ENCODE data around the gene VWA5B2. TPM values are rescaled to one million over a fixed set of nuclear protein-coding genes. Genes with fewer than 3 reads are reported as not detected.

Gene VWA5B2
- total RNA-seq, 1 donor from 2014 or later, result not detected

DNA sequence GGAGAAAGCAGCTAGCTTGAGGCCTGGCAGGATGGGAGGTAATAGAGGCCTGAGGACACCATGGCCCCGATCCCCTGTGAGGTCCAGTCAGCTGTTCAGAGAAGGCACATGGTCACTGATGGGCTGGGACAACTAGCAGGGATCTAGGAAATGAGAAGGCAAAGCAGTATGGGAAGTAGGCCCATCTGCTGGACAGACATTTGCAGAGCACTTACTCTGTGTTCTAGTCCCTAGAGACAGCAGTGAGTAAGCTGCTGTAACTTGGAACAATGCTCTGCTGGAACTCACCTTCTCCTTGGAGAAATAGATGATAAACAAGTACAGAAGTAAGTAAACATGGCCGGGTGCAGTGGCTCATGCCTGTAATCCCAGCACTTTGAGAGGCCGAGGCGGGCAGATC lies 53.6 kb downstream of the VWA5B2 start:
- H3K36me3 ChIP-seq (ENCODE audit: control insufficient read depth, insufficient read depth, low read length), result no peaks in the 10 kb centered on the region
- H3K4me3 ChIP-seq (ENCODE audit: low read depth, low read length), result no peak overlapping the region
- TF ChIP-seq, protein P1, sequence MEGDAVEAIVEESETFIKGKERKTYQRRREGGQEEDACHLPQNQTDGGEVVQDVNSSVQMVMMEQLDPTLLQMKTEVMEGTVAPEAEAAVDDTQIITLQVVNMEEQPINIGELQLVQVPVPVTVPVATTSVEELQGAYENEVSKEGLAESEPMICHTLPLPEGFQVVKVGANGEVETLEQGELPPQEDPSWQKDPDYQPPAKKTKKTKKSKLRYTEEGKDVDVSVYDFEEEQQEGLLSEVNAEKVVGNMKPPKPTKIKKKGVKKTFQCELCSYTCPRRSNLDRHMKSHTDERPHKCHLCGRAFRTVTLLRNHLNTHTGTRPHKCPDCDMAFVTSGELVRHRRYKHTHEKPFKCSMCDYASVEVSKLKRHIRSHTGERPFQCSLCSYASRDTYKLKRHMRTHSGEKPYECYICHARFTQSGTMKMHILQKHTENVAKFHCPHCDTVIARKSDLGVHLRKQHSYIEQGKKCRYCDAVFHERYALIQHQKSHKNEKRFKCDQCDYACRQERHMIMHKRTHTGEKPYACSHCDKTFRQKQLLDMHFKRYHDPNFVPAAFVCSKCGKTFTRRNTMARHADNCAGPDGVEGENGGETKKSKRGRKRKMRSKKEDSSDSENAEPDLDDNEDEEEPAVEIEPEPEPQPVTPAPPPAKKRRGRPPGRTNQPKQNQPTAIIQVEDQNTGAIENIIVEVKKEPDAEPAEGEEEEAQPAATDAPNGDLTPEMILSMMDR (IDR thresholded peaks at IDR 0.05; ENCODE audit: insufficient read depth, low read length, poor library complexity, severe bottlenecking), result no peak
- no peak for DNase-seq (ENCODE audit: low read depth)
- peaks cover 9% of the 10 kb centered on the region for H3K27me3 ChIP-seq (ENCODE audit: control insufficient read depth, insufficient read depth, low read length)

DNA sequence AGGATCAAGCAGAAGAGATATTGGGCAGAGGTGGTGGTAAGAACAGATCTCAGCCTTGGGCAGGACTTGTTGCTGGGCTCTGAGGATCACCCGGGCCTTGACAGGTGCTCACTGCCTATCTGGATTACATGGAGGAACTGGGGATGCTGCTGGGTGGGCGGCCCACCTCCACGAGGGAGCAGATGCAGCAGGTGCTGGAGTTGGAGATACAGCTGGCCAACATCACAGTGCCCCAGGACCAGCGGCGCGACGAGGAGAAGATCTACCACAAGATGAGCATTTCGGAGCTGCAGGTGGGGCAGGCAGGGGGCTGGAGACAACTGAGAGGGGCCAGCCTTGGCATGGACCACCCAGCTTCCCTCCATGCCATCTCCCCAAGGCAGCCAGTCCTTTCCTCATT lies 54.3 kb downstream of the VWA5B2 start:
- DNase-seq (ENCODE audit: low read depth), result no peak
- no peak overlapping the region for H3K4me3 ChIP-seq (ENCODE audit: low read depth, low read length)
- H3K36me3 ChIP-seq (ENCODE audit: control insufficient read depth, insufficient read depth, low read length), result no peaks in the 10 kb centered on the region
- TF ChIP-seq, protein P1 (IDR thresholded peaks at IDR 0.05; ENCODE audit: insufficient read depth, low read length, poor library complexity, severe bottlenecking), result no peak
- H3K27me3 ChIP-seq (ENCODE audit: control insufficient read depth, insufficient read depth, low read length), result peaks cover 6% of the 10 kb centered on the region

DNA sequence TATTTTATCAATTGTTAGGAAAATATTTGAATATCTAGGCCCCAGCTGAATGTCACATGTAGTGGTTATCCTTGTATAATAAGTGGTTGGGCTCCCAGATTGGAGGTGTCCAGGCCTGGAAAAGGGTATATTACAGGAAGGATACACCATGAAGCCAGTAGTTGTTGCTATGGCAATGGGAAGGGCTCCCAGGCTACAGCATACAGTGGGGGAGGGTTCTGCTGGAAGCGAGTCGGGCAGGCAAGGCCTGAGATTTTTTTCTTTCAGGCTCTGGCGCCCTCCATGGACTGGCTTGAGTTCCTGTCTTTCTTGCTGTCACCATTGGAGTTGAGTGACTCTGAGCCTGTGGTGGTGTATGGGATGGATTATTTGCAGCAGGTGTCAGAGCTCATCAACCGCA lies 55.3 kb downstream of the VWA5B2 start:
- peaks cover 9% of the 10 kb centered on the region for H3K27me3 ChIP-seq (ENCODE audit: control insufficient read depth, insufficient read depth, low read length)
- H3K4me3 ChIP-seq (ENCODE audit: low read depth, low read length), result no peak overlapping the region
- no peak for DNase-seq (ENCODE audit: low read depth)
- no peaks in the 10 kb centered on the region for H3K36me3 ChIP-seq (ENCODE audit: control insufficient read depth, insufficient read depth, low read length)
- TF ChIP-seq, protein P1 (IDR thresholded peaks at IDR 0.05; ENCODE audit: insufficient read depth, low read length, poor library complexity, severe bottlenecking), result peak; percentile 58

DNA sequence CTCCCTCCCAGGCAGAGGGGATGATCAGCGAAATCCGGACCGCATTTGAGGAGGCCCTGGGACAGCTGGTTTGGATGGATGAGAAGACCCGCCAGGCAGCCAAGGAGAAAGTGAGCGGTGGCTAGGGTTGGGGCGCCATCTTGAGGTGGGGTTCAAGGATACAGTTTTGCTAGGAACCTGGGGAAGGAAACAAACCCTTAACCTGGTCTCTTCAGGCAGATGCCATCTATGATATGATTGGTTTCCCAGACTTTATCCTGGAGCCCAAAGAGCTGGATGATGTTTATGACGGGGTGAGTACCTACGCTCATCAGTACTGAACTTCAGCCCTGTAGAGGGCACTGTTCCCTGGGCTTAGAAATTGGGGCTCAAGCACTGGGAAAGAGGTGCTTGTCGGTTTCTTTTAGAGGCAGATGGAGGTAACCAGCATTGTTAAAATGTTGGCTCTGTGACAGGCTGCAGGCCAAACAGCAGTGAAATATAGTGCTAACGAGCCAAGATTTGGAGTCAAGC lies 60.1 kb downstream of the VWA5B2 start:
- Histone ChIP-seq H3K4me3 (ENCODE audit: low read depth, low read length) (no peak overlapping the region), H3K27me3 (ENCODE audit: control insufficient read depth, insufficient read depth, low read length) (peaks cover 12% of the 10 kb centered on the region), H3K36me3 (ENCODE audit: control insufficient read depth, insufficient read depth, low read length) (no peaks in the 10 kb centered on the region)
- DNase-seq (ENCODE audit: low read depth), result no peak
- TF ChIP-seq, protein P1 (IDR thresholded peaks at IDR 0.05; ENCODE audit: insufficient read depth, low read length, poor library complexity, severe bottlenecking), result peak; percentile 66

DNA sequence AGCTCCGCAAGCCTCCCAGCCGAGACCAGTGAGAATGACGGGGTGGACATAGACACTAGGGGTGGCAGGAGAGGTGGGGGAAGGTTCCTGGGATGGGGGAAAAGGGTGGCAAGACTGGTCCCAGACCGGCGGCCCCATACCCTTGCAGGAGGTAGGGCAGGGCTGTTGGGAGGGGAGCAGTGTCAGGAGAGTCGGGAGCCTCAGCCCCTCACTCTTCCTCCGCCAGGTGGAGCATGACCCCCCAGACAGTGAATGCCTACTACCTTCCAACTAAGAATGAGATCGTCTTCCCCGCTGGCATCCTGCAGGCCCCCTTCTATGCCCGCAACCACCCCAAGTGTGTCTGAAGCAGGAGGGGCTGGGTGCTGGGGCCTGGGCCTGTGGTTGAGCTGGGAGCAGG lies 60.9 kb downstream of the VWA5B2 start:
- no peak for DNase-seq (ENCODE audit: low read depth)
- TF ChIP-seq, protein P1 (IDR thresholded peaks at IDR 0.05; ENCODE audit: insufficient read depth, low read length, poor library complexity, severe bottlenecking), result no peak

DNA sequence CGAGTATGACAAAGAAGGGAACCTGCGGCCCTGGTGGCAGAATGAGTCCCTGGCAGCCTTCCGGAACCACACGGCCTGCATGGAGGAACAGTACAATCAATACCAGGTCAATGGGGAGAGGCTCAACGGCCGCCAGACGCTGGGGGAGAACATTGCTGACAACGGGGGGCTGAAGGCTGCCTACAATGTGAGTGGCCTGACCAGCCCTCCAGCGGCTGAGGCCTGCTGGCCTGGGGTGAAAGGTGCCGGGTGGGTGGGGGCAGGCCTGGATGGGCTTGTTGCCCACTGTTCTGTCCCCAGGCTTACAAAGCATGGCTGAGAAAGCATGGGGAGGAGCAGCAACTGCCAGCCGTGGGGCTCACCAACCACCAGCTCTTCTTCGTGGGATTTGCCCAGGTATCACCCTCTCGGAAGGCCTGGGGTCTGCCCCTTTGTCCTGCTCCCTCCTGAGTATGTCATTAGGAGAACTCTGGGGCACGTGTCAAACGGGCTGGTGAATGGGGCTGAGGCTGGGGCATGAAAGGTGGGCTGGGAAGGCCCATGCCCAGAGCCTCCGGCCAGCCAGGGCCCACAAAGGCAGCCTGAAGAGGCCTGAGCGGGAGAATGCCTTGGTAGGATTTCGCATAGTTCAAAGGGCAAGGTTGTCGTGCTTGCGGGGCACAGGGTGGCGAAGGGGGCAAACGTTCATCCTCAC lies 61.8 kb downstream of the VWA5B2 start:
- Histone ChIP-seq H3K4me3 (ENCODE audit: low read depth, low read length) (no peak overlapping the region), H3K36me3 (ENCODE audit: control insufficient read depth, insufficient read depth, low read length) (no peaks in the 10 kb centered on the region), H3K27me3 (ENCODE audit: control insufficient read depth, insufficient read depth, low read length) (peaks cover 8% of the 10 kb centered on the region)
- no peak for DNase-seq (ENCODE audit: low read depth)
- TF ChIP-seq, protein P1 (IDR thresholded peaks at IDR 0.05; ENCODE audit: insufficient read depth, low read length, poor library complexity, severe bottlenecking), result no peak

More for the DNA sequence above, 60.9 kb downstream of the VWA5B2 start:
- H3K27me3 ChIP-seq (ENCODE audit: control insufficient read depth, insufficient read depth, low read length), result peaks cover 10% of the 10 kb centered on the region
- no peaks in the 10 kb centered on the region for H3K36me3 ChIP-seq (ENCODE audit: control insufficient read depth, insufficient read depth, low read length)
- no peak overlapping the region for H3K4me3 ChIP-seq (ENCODE audit: low read depth, low read length)
